ENCODE data around the gene AGBL4. TPM values are rescaled to one million over a fixed set of nuclear protein-coding genes. Genes with fewer than 3 reads are reported as not detected.

Gene AGBL4
- total and polyA plus RNA-seq, 9 of the 15 experiments (the other 6 are each of a cell fraction or from before 2014, with no cell fraction given) = 0.11 TPM; not detected in 7

- no peak for TF ChIP-seq MEF2D (tag; conservative IDR thresholded peaks at IDR 0.05; ENCODE audit: low read depth)
- TF ChIP-seq RBBP5 (IDR thresholded peaks at IDR 0.05; ENCODE audit: borderline replicate concordance, insufficient read depth, low read length, poor library complexity, severe bottlenecking) = no peak
- TF ChIP-seq PHF21A (IDR thresholded peaks at IDR 0.05; ENCODE audit: borderline replicate concordance, low read depth) = no peak
- TF ChIP-seq CEBPZ (IDR thresholded peaks at IDR 0.05; ENCODE audit: borderline replicate concordance, low read depth, low read length) = no peak
- TF ChIP-seq U2AF2 (optimal IDR thresholded peaks at IDR 0.05; ENCODE audit: low read depth, low read length) = no peak
These were observed 1307.8 kb downstream of the AGBL4 start (continued) for GRCh38 chr1:48715921-48716320.

- intact Hi-C loops (cut with micrococcal nuclease) = no loop called here
- Histone ChIP-seq H3K27me3 (ENCODE audit: control insufficient read depth in 2 of 2, insufficient read depth in 2 of 2, low read length in 2 of 2) (no peaks in the 10 kb centered on the region; a peak in 1 of 5 replicates), H3K79me2 (ENCODE audit: control insufficient read depth, insufficient read depth, low read length) (no peaks in the 10 kb centered on the region), H3K27ac (ENCODE audit: extremely low read depth, low read depth, low read length) (no peak overlapping the region), H3K9me3 (replicated peaks; ENCODE audit: control insufficient read depth, insufficient read depth, low read depth, low read length) (no peaks in the 10 kb centered on the region), H3K9me1 (ENCODE audit: control insufficient read depth, insufficient read depth, low read length) (no peaks in the 10 kb centered on the region), H3K9ac (ENCODE audit: insufficient read depth in 1 of 2, low read depth in 2 of 2, low read length in 2 of 2) (no peak overlapping the region), H3K4me3 (no peak overlapping the region), H3K4me2 (ENCODE audit: insufficient read depth, low read length) (no peak overlapping the region), H4K20me1 (replicated peaks; ENCODE audit: control insufficient read depth, insufficient read depth, low read length) (no peaks in the 10 kb centered on the region), H2AFZ (ENCODE audit: low read depth, low read length) (no peak overlapping the region), H3K36me3 (ENCODE audit: control insufficient read depth, insufficient read depth, low read length) (no peaks in the 10 kb centered on the region), H3K4me1 (replicated peaks in 1 of 2; ENCODE audit: control insufficient read depth in 2 of 2, insufficient read depth in 2 of 2, low read length in 2 of 2) (no peaks in the 10 kb centered on the region)
- TF ChIP-seq ETV1 (tag; conservative IDR thresholded peaks at IDR 0.05; ENCODE audit: low read depth) (no peak), ZBTB5 (IDR thresholded peaks at IDR 0.05) (no peak), RNF2 (IDR thresholded peaks at IDR 0.05) (no peak), SETDB1 (IDR thresholded peaks at IDR 0.05; ENCODE audit: low read length) (no peak)
- no peak for DNase-seq (ENCODE audit: extremely low read depth in 1 of 4, low spot score in 3 of 4)
- in situ Hi-C loops (cut with MboI) = no loop called here
- no TSS peak for BruUV-seq (replicated peaks)
- ChIA-PET POLR2A (no interaction called here), CTCF (ENCODE audit: low intra/inter-chr PET ratio) (no interaction called here)
- FAIRE-seq = no peak
- WGBS (ENCODE audit: insufficient coverage, low coverage, missing lambda C conversion rate) = 4% methylated on average over 2 of the region's 2 CpGs
- ATAC-seq = no peak
These were observed 1312.8 kb downstream of the AGBL4 start for GRCh38 chr1:48710915-48711314.
